Neural cell (in vitro differentiated cells): ENCODE measurements around the gene CFAP44. TPM values are rescaled to one million over a fixed set of nuclear protein-coding genes. Genes with fewer than 3 reads are reported as not detected.

Experiments used
- H2AFZ ChIP-seq: fragments of 200-600, 300-800 bp; sonication (generic), shearing (Covaris generic); 2 replicates; pipeline ENCODE4 v1.6.0; 2014; ENCODE audit warnings: low read depth, mild to moderate bottlenecking, antibody characterized with exemption, low read length, moderate library complexity
- H3F3A ChIP-seq: fragments of 200-600 bp; shearing (Covaris generic); 2 replicates; pipeline ENCODE4 v1.6.1; 2016; ENCODE audit warnings: mild to moderate bottlenecking, moderate library complexity, mixed read lengths, antibody characterized with exemption, low read length; ENCODE audit not compliant: insufficient read depth, poor library complexity, severe bottlenecking
- H3K27ac ChIP-seq: fragments of 200-600, 300-800 bp; sonication (generic), shearing (Covaris generic); 2 replicates; pipeline ENCODE4 v1.5.1; 2014; ENCODE audit warnings: mild to moderate bottlenecking, low read length, moderate library complexity
- H3K27me3 ChIP-seq: fragments of 300-800, 200-600 bp; sonication (generic), shearing (Covaris generic); 2 replicates; pipeline ENCODE4 v1.6.0; 2014; ENCODE audit warnings: mild to moderate bottlenecking, low read depth, low read length, moderate library complexity; ENCODE audit not compliant: insufficient read depth
- H3K36me3 ChIP-seq: fragments of 300-800, 200-600 bp; sonication (generic), shearing (Covaris generic); 2 replicates; pipeline ENCODE4 v1.5.1; 2014; ENCODE audit warnings: mild to moderate bottlenecking, antibody characterized with exemption, low read length, moderate library complexity; ENCODE audit not compliant: insufficient read depth
- H3K4me2 ChIP-seq: fragments of 300-800, 200-600 bp; sonication (generic), shearing (Covaris generic); 2 replicates; pipeline ENCODE4 v1.6.0; 2014; ENCODE audit warnings: mild to moderate bottlenecking, low read length
- H3K4me3 ChIP-seq: fragments of 300-800, 200-600 bp; sonication (generic), shearing (Covaris generic); 2 replicates; pipeline ENCODE4 v1.5.1; 2014; ENCODE audit warnings: mild to moderate bottlenecking, low read length, moderate library complexity
- H3K79me2 ChIP-seq: fragments of 200-600 bp; shearing (Covaris generic); replicated peaks from 2 replicates; pipeline ENCODE4 v1.6.0; 2014; ENCODE audit warnings: mild to moderate bottlenecking, low read length, moderate library complexity; ENCODE audit not compliant: insufficient read depth
- H3K9ac ChIP-seq: fragments of 300-800, 200-600 bp; sonication (generic), shearing (Covaris generic); 2 replicates; pipeline ENCODE4 v1.6.1; 2016; ENCODE audit warnings: mild to moderate bottlenecking, low read length, mixed read lengths
- H3K9me2 ChIP-seq: fragments of 200-600 bp; shearing (Covaris generic); 2 replicates; pipeline ENCODE4 v1.6.1; 2016; ENCODE audit warnings: mild to moderate bottlenecking, low read length, mixed read lengths; ENCODE audit not compliant: insufficient read depth
- H3K9me3 ChIP-seq: fragments of 200-600, 300-800 bp; sonication (generic), shearing (Covaris generic); 2 replicates; pipeline ENCODE4 v1.6.1; 2016; ENCODE audit warnings: mild to moderate bottlenecking, mixed run types, low read length, moderate library complexity, mixed read lengths
- H4K20me1 ChIP-seq: fragments of 200-600 bp; shearing (Covaris generic); 2 replicates; pipeline ENCODE4 v1.6.1; 2016; ENCODE audit warnings: mild to moderate bottlenecking, mixed run types; ENCODE audit not compliant: insufficient read depth
- EP300 ChIP-seq: fragments of 450-650 bp; conservative IDR thresholded peaks from 2 replicates; pipeline ENCODE4 v1.6.1; 2014; ENCODE audit warnings: antibody characterized with exemption, mild to moderate bottlenecking, moderate library complexity; ENCODE audit not compliant: poor library complexity, severe bottlenecking
- EZH2 ChIP-seq: fragments of 200-600, 300-800 bp; shearing (Covaris generic), sonication (generic); IDR thresholded peaks from 2 replicates; pipeline ENCODE4 v1.6.1; 2014; ENCODE audit warnings: antibody characterized with exemption, low read length, borderline replicate concordance, mild to moderate bottlenecking; ENCODE audit not compliant: insufficient read depth, poor library complexity, severe bottlenecking
- MXI1 ChIP-seq: fragments of 450-650 bp; conservative IDR thresholded peaks from 2 replicates; pipeline ENCODE4 v1.6.1; 2014; ENCODE audit warnings: antibody characterized with exemption, mild to moderate bottlenecking; ENCODE audit not compliant: poor library complexity, severe bottlenecking
- POLR2AphosphoS5 ChIP-seq: IDR thresholded peaks from 2 replicates; pipeline ENCODE4 v1.6.1; 2012
- RAD21 ChIP-seq: fragments of 450-650 bp; conservative IDR thresholded peaks from 2 replicates; pipeline ENCODE4 v1.6.1; 2014; ENCODE audit warnings: antibody characterized with exemption, mild to moderate bottlenecking, moderate library complexity
- SMC3 ChIP-seq: fragments of 450-650 bp; conservative IDR thresholded peaks from 2 replicates; pipeline ENCODE4 v1.6.1; 2014; ENCODE audit warnings: antibody characterized with exemption, mild to moderate bottlenecking, moderate library complexity; ENCODE audit not compliant: poor library complexity
- TAF1 ChIP-seq: IDR thresholded peaks from 2 replicates; pipeline ENCODE4 v1.6.1; 2012; ENCODE audit warnings: low read depth
- polyA plus RNA-seq: library from polyadenylated mRNA; depleted of rRNA; stranded (reverse); fragments of >200 nt; gene quantifications from 2 replicates; pipeline ENCODE4 v1.2.3, GENCODE V29; 2014
- TF ChIP-seq, protein P1 (sequence below): IDR thresholded peaks from 2 replicates; pipeline ENCODE4 v1.6.1; 2012; ENCODE audit warnings: borderline replicate concordance
- TF ChIP-seq, protein P2 (sequence below): fragments of 450-650 bp; IDR thresholded peaks from 2 replicates; pipeline ENCODE4 v1.5.1; 2014; ENCODE audit warnings: antibody characterized with exemption, mild to moderate bottlenecking, moderate library complexity; ENCODE audit not compliant: poor library complexity, severe bottlenecking

Gene CFAP44
- polyA plus RNA-seq, 1 donor from 2014 or later = 7.3 TPM

DNA sequence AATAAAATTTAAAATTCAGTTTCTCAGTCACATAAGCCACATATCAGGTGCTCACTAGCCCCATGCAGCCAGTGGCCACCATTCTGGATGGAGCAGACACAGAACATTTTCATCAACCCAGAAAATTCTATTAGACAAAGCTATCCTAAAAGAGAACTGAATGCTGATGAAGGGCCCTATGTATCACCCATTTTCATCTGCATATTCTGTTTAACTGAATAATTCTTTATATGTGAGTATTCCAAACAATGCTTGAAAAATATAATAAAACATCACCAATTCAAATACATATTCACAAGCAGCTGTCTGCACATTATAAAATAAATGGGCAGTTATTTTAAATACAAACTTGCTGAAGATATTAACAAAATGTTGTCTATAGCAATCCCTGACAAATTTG is 14.2 kb upstream of the CFAP44 start:
- H3K36me3 ChIP-seq = no peaks in the 10 kb centered on the region
- no peaks in the 10 kb centered on the region for H3K27me3 ChIP-seq
- H3K9me3 ChIP-seq = no peaks in the 10 kb centered on the region
- H4K20me1 ChIP-seq = no peaks in the 10 kb centered on the region
- no peak overlapping the region for H3K4me3 ChIP-seq
- no peak overlapping the region for H2AFZ ChIP-seq
- H3K9me2 ChIP-seq = no peaks in the 10 kb centered on the region
- no peaks in the 10 kb centered on the region for H3K79me2 ChIP-seq
- H3F3A ChIP-seq = no peaks in the 10 kb centered on the region
- TF ChIP-seq EZH2 (no peak), POLR2AphosphoS5 (no peak), SMC3 (no peak), MXI1 (no peak), EP300 (no peak), TAF1 (no peak), RAD21 (no peak)
- TF ChIP-seq, protein P1, sequence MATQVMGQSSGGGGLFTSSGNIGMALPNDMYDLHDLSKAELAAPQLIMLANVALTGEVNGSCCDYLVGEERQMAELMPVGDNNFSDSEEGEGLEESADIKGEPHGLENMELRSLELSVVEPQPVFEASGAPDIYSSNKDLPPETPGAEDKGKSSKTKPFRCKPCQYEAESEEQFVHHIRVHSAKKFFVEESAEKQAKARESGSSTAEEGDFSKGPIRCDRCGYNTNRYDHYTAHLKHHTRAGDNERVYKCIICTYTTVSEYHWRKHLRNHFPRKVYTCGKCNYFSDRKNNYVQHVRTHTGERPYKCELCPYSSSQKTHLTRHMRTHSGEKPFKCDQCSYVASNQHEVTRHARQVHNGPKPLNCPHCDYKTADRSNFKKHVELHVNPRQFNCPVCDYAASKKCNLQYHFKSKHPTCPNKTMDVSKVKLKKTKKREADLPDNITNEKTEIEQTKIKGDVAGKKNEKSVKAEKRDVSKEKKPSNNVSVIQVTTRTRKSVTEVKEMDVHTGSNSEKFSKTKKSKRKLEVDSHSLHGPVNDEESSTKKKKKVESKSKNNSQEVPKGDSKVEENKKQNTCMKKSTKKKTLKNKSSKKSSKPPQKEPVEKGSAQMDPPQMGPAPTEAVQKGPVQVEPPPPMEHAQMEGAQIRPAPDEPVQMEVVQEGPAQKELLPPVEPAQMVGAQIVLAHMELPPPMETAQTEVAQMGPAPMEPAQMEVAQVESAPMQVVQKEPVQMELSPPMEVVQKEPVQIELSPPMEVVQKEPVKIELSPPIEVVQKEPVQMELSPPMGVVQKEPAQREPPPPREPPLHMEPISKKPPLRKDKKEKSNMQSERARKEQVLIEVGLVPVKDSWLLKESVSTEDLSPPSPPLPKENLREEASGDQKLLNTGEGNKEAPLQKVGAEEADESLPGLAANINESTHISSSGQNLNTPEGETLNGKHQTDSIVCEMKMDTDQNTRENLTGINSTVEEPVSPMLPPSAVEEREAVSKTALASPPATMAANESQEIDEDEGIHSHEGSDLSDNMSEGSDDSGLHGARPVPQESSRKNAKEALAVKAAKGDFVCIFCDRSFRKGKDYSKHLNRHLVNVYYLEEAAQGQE = no peak
- TF ChIP-seq, protein P2, sequence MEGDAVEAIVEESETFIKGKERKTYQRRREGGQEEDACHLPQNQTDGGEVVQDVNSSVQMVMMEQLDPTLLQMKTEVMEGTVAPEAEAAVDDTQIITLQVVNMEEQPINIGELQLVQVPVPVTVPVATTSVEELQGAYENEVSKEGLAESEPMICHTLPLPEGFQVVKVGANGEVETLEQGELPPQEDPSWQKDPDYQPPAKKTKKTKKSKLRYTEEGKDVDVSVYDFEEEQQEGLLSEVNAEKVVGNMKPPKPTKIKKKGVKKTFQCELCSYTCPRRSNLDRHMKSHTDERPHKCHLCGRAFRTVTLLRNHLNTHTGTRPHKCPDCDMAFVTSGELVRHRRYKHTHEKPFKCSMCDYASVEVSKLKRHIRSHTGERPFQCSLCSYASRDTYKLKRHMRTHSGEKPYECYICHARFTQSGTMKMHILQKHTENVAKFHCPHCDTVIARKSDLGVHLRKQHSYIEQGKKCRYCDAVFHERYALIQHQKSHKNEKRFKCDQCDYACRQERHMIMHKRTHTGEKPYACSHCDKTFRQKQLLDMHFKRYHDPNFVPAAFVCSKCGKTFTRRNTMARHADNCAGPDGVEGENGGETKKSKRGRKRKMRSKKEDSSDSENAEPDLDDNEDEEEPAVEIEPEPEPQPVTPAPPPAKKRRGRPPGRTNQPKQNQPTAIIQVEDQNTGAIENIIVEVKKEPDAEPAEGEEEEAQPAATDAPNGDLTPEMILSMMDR = no peak
- H3K4me2 ChIP-seq = no peak overlapping the region
- no peak overlapping the region for H3K9ac ChIP-seq
- no peak overlapping the region for H3K27ac ChIP-seq

DNA sequence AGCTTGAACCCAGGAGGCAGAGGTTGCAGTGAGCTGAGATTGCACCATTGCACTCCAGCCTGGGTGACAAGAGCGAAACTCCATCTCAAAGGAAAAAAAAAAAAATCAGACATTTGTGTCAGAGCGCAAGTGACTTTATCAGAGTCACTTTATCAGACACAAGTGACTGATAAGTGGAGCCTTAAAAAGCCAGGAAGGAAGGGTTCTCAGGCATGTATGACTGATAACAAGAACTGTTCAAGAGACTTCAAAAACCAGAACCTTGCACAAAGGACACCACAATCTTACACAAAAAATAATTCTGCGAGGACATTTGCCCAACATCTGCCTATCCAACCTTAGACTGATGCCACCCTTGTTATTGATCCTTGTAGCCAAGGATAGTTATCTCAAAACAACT is 13.3 kb upstream of the CFAP44 start:
- Histone ChIP-seq H3K36me3 (no peaks in the 10 kb centered on the region), H3K27me3 (no peaks in the 10 kb centered on the region), H3K27ac (no peak overlapping the region), H4K20me1 (no peaks in the 10 kb centered on the region), H3K9me2 (no peaks in the 10 kb centered on the region), H3K4me3 (no peak overlapping the region), H3K79me2 (no peaks in the 10 kb centered on the region), H3F3A (no peaks in the 10 kb centered on the region), H3K9ac (no peak overlapping the region), H3K9me3 (no peaks in the 10 kb centered on the region), H2AFZ (no peak overlapping the region), H3K4me2 (no peak overlapping the region)
- no peak for TF ChIP-seq EP300

DNA sequence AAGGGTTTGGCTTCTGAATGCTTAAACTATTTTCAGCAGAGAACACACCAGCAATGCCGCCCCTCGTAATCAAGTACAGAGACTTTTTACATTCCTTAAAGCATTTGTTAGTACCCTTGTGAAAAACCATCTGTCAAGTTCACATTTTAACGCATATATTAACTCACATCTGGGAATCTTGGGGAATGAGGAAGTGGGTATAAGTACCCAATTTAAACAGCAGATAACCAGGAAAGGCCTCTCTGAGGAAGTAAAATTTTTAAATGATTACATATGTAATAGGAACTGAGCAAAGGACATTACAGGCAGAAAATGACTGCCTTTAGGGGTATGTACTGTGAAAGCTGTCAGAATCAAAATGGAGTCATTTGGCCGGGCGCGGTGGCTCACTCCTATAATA is 12.8 kb upstream of the CFAP44 start:
- H3K4me3 ChIP-seq = no peak overlapping the region
- no peaks in the 10 kb centered on the region for H3K9me2 ChIP-seq
- no peaks in the 10 kb centered on the region for H3K9me3 ChIP-seq
- no peaks in the 10 kb centered on the region for H4K20me1 ChIP-seq
- no peaks in the 10 kb centered on the region for H3K36me3 ChIP-seq
- no peaks in the 10 kb centered on the region for H3K79me2 ChIP-seq
- no peak overlapping the region for H2AFZ ChIP-seq
- TF ChIP-seq MXI1 = no peak
- TF ChIP-seq, protein P2 = no peak
- TF ChIP-seq EZH2 = no peak
- TF ChIP-seq RAD21 = no peak
- no peak for TF ChIP-seq EP300
- no peak for TF ChIP-seq SMC3
- no peak overlapping the region for H3K9ac ChIP-seq
- no peaks in the 10 kb centered on the region for H3K27me3 ChIP-seq
- no peak overlapping the region for H3K27ac ChIP-seq
- H3F3A ChIP-seq = no peaks in the 10 kb centered on the region
- no peak overlapping the region for H3K4me2 ChIP-seq
